ENCODE measurements around the gene C19orf85.

C19orf85 gene

DNA sequence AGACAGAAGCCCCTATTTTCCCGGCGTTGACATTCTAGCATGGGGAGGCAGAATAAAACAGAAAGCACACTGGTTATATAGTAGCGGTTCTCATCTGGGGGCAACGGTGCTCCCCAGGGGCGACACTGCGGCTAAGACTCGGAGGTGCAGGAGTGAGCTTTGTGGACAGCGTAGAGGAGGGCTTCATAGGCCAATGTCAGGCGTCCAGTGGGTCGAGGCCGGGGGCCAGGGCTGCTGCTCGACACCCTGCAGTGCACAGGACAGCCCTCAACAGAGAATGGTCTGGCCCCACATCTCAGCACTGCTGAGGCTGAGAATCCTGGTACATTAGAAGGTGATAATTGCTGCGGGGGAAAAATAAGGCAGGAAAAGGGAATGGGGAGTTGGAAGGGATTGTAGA is 13.4 kb upstream of the C19orf85 start:
- no peak for DNase-seq (ENCODE audit: low read depth, low spot score)

DNA sequence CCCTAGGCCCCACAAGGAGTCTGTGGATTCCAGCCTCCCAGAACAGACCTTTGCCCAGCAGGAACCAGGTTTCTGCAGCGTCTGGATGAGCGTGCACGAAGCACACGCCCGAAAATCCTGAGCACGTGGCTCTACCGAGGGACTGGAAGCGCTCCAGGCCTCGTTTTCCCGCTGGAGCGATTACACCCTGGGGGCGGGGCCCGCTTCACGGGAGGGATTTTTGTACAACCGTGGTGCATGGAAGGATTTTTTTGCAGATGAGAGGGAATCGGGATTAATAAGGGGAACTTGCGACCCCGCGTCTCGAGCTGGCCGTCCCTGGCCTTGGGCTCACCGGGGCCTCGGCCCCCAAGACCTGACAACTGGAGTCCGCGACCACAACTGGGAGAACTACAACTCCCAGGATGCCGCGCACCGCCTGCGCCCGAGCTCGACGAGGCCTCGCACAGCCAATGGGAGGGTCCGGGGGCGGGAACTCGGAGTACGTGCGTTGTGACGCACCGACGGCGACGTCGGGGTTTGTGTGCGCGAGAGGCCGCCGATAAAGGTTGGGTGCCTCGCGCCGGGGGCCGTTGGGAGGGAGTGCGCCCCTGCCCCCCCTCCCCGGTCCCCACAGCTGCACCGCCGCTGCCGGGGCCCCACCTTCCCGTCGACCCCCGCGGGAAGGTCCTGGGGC is 11.7 kb upstream of the C19orf85 start, which contains the start of gene ZNF628:
Gene ZNF628, plus strand, starts transcription at position 518 of the 676 bp plus-strand sequence. CDS start 3,294 bp downstream, outside the sequence.
- DNase-seq (ENCODE audit: low read depth, low spot score) = peak; percentile 100

- peak; percentile 97 for DNase-seq (ENCODE audit: low read depth, low spot score)
These were observed 10.0 kb upstream of the C19orf85 start for GRCh38 chr19:55474269-55475265.

- DNase-seq (ENCODE audit: low read depth, low spot score) = peak; percentile 60
These were observed 8.9 kb upstream of the C19orf85 start for GRCh38 chr19:55473225-55474012.

- peak; percentile 78 for DNase-seq (ENCODE audit: low read depth, low spot score)
These were observed 7.9 kb upstream of the C19orf85 start for GRCh38 chr19:55472463-55472862.

GRCh38 chr19:55471266-55471665 is 6.7 kb upstream of the C19orf85 start:
- DNase-seq (ENCODE audit: low read depth, low spot score) = no peak

DNA sequence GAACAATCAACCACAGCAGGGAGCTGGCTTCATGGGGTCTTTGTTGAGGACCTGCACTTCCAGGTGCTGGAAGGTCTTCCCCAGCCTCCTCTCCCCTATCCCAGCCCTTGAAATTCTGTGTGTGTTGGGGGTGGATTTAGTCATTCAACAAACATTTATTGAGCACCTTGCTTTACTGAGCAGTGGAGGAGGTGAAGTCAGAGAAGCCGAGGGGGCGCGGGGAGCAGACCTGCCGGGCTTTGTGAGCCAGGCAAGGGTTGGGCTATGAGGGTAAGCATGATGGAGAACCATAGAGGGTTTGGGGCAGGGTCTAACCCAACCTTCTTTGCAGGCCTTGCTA is 3.5 kb upstream of the C19orf85 start:
- DNase-seq (ENCODE audit: low read depth, low spot score) = no peak

DNA sequence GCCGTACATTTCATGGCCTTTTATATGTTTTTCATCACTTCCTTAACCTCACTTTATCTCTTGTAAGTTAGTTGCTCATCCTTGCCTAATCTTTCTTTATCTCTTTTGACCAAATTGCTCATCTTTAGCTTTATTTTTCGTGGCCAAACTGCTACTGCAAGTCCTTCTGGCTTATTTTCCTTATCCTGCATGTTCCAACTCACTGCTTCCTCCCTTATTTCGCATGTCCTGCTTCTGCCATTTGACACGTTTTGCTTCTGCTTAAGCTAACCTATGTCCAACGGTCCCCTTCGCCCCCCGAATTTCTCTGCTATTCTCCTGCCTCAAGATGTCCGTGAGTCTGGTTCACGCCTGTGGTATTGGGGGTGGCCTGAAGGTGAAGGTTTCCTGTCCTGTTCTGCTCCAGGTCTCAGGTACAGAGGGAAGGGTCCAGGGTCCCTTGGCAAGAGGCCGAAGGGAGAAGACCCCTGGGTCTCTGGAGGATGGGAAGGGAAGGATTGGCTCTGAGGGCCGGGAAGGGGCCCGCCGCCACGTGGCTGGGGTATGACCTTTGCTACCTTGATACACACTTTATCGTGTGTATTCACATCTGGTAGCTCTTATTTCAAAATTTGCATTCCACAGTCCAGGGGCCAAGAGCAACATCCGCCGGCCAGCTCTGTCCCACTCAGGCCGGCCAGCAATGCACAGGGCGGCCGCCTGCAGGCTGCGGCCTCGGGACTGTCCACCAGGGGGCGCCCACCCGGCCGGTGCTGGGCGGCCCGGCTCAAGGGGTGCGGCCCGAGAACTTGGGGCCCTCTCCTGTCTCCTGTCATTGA is 2.9 kb upstream of the C19orf85 start:
- peak; percentile 81 for DNase-seq (ENCODE audit: low read depth, low spot score)

GRCh38 chr19:55466241-55466614 is 1.7 kb upstream of the C19orf85 start:
- DNase-seq (ENCODE audit: low read depth, low spot score) = no peak

GRCh38 chr19:55465460-55466240 is 1.1 kb upstream of the C19orf85 start:
- DNase-seq (ENCODE audit: low read depth, low spot score) = no peak

DNA sequence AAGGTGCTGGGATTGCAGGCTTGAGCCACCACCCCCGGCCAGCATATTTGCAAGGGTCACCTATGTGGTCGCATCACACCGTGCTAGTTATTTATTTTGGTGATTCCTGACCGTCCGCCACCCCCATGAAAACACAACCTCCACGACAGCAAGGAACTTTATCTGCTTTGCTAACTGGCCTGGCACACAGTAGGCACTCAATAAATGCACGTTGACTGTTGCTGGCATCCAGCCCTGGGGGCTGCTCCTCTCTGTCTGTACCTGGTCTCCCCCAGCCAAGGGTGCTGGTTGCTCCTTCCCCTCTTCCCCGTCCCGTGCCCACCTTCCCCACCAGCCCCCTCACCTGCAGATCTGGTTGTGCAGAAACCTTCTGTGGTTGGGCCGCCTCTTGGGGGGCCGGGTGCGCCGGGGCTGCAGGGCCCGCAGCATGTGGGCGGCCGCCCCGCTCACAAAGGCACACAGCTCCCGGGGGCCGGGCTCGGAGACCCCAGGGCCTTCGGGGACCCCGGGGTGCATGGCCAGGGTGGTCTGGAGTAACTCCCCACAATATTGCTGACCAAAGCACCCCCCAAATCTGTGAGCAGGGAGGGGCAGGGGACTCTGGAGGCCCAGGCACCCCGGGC is 401 bp downstream of the C19orf85 start:
- DNase-seq (ENCODE audit: low read depth, low spot score) = no peak

DNA sequence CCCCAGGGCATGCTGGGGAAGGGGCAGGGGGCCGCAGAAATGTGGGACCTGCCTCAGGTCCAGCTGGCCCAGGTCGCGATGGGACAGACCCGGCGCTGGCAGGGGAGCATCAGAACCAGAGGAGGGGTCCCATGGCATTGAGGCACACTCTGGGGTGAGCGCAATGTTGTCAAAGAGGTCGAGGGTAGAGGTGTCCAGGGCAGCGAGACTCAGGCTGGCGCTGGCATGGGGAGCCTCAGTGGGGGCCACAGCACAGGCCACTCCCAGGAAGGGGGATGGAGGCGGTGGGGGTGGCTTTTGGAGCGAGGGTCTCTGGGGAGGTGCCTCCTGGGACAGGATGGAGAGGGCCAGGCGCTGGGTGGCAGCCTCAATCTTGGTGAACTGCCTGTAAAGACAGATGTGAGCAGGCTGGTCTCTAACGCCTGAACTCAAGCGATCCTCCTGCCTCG is 944 bp downstream of the C19orf85 start:
- no peak for DNase-seq (ENCODE audit: low read depth, low spot score)

DNA sequence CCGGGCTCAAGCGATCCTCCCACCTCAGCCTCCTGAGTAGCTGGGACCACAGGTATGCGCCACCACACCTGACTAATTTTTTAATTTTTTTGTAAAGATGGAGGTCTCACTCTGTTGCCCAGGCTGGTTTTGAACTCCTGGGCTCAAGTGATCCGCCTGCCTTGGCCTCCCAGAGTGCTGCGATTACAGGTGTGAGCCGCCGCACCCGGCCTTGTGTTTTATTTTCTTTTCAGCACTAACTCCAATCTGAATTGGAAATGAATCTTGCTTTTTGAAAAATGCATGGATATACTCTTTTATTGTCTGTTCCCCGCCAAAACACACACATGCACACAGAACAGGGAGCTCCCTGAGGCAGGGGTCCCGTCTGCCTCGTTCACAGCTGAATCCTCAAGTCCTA is 1.8 kb downstream of the C19orf85 start:
- no peak for DNase-seq (ENCODE audit: low read depth, low spot score)

- no peak for DNase-seq (ENCODE audit: low read depth, low spot score)
These were observed 2.5 kb downstream of the C19orf85 start for GRCh38 chr19:55461974-55462626.

DNA sequence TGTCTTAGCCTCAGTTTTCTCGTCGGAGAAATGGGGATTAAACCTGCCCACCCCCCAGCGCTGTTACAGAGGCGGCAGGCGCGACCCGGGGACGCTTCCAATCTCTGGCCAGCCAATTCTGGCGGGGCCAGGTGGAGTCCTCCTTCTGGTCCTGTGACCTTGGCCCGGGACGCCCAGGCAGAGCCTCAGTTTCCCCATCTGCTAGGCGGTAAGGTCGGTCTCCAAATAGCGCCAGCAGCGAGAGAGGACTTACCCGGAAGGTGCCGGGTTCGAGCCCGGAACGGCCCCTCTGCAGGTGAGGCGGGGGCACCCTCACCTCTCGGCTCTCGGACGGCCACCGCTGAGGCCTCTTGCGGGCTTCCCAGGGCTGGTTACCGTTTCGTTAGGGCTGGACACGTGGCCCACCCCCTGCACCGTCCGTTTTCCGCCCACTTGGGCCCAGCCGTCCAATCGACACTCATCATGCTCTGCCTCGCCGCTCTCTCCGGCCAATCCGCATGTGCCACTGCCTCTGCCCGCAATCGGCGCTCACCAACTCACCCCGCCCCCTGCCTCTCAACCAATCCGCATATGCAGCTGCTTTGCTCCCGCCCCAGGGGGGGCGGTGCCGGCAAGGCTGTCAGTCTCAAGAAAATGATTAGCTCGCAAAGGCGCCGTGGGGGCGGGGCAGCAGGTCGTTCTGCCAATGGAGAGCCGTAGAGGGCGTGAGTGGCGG is 3.1 kb downstream of the C19orf85 start, which contains the start of gene ISOC2:
Gene ISOC2, minus strand, starts transcription at position 384 of the 715 bp plus-strand sequence. CDS start 5,156 bp downstream, outside the sequence.
- DNase-seq (ENCODE audit: low read depth, low spot score) = peak; percentile 100

- peak; percentile 88 for DNase-seq (ENCODE audit: low read depth, low spot score)
These were observed 3.8 kb downstream of the C19orf85 start for GRCh38 chr19:55460670-55461258.

- peak; percentile 29 for DNase-seq (ENCODE audit: low read depth, low spot score)
These were observed 4.4 kb downstream of the C19orf85 start for GRCh38 chr19:55459950-55460657.
